ENCODE data around the gene FBN1.
A peak's percentile ranks its signal among the peaks of the same experiment; 100 is the strongest.

Gene FBN1

GRCh38 chr15:48427479-48427878 lies 218.0 kb downstream of the FBN1 start:
- DNase-seq (ENCODE audit: low read depth, low spot score), result peak; percentile 42

DNA sequence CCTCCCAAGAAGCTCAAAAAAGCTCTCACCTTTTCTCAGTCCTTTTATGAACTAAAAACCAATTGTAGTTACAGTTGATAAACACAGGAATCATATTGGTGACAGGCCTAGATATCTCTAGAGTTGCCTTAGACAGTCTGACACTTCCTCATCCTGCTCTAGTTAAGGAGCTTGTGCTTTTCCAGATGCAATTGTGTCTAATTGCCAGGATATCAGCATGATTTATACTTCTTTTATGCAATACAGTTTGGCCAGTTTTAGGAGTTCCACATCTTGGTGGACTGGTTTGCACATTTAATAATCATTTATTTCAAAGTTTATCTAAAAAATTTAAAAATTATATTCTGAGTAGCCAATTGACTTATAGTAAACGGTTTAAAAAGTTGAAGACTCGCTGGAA lies 218.6 kb downstream of the FBN1 start:
- no peak for DNase-seq (ENCODE audit: low read depth, low spot score)

DNA sequence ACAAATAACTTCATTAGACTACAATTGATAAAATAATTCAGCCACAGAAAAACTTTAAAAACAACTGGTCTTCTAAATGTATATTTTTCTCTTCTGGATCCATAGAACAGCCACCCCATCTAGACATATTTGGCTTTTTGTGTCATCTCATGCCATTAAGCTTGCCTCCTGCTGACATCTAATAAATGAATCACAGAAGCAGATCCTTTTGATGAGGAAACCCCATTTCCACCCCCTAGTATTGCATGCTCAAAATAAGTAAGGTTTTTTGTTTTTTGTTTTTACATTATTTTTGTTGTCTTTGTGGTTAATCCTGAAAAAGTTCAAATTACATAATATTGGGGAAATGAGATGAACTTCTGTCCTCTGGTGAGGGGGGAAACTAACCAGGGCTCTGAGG lies 219.5 kb downstream of the FBN1 start:
- no peak for DNase-seq (ENCODE audit: low read depth, low spot score)

- no peak for DNase-seq (ENCODE audit: low read depth, low spot score)
Measured at GRCh38 chr15:48425051-48425450, 220.5 kb downstream of the FBN1 start.

DNA sequence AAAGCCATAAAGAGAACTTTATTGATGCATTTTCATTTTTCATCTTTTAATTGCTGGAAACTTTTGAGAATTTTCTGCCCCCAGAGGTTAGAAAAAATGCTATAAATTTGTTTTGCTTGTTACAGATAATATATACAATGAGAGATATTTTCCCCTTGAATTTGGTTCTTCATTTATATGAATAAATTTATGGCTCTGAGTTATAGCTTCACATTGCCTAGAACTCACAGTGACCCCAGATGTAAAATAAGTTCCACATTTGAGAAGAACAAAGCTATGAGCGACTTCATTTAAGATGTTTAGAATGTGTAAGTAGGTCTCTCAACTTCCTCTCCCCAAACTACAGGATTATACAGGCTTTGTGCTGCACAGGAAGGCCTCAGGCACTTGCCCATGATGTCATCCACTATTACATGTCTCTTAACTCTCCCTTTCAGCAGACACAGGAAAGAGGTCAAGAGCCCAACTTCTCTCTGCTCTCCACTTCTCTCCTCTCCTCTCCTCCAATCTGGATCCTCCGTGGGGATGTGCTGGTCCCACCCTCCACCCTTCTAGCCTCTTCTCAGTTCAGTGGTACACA lies 221.5 kb downstream of the FBN1 start:
- no peak for DNase-seq (ENCODE audit: low read depth, low spot score)

DNA sequence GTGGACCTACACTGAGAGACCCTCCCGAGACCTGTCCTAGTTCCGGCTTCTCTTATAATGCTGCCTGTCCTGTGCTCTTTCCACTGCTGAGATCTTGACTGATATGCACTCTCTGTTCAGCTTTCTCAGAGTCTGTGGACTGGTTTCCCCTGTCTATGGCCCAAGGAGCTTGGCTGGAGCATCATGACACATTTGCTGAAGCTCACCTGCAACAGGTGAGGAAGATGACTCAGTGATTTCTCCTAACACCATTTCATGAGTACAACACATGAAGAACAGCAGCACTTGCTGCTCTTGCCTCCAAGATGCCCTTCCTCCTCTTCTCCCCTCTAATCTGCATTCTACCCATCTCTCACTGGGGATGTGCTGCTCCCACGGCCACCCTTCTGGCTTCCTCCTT lies 222.2 kb downstream of the FBN1 start:
- DNase-seq (ENCODE audit: low read depth, low spot score), result no peak

GRCh38 chr15:48422401-48422800 lies 223.1 kb downstream of the FBN1 start:
- DNase-seq (ENCODE audit: low read depth, low spot score), result no peak

- no peak for DNase-seq (ENCODE audit: low read depth, low spot score)
Measured at GRCh38 chr15:48421362-48421761, 224.1 kb downstream of the FBN1 start.

- DNase-seq (ENCODE audit: low read depth, low spot score), result no peak
Measured at GRCh38 chr15:48419896-48420295, 225.6 kb downstream of the FBN1 start.

DNA sequence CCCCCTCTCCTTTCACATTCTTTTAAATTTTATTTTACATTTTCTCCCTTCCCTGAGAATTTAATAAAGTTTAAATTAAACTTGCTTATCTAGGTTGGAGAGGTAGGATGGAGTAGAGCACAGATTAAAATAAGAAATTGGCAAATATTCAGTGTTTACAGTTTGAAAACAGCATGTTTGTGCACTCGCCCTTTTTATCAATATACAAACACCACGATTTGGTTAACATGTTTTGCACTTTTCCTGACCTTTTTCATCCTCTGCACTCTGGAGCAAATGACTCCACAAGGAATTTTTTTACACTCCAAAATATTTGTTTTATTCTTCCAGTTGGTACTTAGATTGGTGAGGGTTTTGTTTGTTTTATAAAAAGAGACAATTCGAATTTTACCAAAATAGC lies 227.2 kb downstream of the FBN1 start:
- DNase-seq (ENCODE audit: low read depth, low spot score), result no peak

DNA sequence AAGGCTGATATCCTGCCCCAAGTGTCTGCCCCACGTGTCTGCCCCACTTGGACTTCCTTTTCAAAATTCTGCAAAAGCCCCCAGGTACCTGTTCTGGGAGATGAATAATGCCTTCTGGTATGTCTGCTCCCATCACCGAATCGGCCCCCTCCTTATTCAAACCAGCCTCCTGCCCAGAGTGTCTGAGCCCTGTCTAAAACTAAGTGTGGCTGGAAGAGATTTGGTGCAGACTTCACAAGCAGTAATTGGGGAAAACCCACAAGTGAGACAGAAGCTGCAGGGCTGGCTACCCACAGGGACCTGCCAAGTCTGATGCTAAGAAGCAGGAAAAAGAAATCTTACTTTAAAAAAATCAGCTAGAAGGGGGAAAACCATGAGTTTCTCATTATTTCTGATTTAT lies 229.2 kb downstream of the FBN1 start:
- DNase-seq (ENCODE audit: low read depth, low spot score), result peak; percentile 47

DNA sequence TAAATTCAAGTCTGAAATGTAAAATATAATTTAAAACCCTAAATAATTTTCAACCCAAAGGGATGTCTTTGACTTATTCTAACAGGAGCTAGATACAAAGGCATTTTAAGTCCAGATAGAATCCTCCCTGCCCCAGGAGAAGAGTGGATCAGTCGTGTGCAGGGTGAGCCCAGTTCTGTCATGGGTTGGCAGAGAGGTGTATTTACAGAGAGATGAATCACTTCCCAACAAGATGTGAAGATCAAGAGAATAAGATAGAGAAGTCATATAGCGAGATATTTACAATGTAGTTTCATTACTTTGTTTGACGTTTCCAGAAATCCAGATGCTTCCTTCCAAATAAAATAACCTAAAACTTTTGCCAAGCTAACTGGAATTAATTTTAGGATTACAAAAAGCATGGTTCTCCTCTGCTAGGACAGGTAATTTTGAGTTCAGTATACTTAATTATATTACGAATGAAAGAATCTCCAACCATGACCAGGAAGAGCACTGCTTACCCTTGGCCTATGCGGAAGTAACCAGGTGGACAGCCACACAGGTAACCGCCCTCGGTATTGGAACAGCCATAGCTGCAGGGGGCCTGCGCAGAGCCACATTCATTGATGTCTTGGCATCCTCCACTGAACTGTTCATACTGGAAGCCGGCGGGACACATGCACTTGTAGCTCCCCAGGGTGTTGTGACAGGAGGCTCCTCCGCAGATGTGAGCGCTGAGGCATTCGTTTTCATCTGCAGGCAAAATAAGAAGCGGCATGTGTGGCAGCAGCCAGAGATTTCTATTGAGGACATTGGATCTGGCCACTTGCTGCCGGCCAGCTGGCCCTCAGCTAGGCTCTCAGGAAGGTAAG lies 230.2 kb downstream of the FBN1 start:
- DNase-seq (ENCODE audit: low read depth, low spot score), result no peak

DNA sequence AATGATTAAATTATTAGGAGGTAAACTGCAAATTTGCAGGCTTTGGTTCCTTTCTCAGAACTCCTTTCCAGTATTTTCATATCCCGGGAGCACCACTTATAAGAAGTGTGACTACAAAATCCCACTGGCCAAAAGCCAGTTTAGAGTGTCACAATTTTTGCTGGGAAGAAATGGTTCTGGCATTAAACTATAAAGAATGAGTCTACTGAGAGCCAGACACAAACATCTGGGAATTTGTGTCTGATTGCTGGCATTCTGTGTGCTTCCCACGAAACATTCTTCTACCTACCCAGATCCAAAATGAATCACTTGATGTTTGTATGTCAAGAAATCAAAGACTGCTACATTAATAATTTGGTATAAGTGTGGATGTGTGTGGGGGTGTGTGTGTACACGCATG lies 231.5 kb downstream of the FBN1 start:
- peak; percentile 68 for DNase-seq (ENCODE audit: low read depth, low spot score)

DNA sequence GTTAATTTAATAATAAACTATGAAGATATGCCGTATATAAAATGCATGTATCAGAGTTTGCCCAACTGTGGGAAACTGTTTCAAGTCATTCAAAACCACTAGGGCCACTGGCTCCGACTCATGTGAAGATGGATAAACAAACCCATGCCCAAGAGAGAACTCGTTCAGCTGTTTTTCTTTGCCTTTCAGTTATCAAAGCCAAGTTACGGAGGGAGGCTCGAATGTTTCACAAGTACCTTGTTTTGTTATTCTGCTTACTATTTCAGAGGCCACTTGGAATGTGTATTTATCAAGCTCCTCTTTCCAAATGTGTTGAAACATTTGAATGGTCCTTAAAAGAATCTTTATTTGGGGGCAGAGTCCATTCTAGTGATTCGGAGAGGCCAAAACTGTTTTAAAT lies 232.2 kb downstream of the FBN1 start:
- peak; percentile 46 for DNase-seq (ENCODE audit: low read depth, low spot score)

DNA sequence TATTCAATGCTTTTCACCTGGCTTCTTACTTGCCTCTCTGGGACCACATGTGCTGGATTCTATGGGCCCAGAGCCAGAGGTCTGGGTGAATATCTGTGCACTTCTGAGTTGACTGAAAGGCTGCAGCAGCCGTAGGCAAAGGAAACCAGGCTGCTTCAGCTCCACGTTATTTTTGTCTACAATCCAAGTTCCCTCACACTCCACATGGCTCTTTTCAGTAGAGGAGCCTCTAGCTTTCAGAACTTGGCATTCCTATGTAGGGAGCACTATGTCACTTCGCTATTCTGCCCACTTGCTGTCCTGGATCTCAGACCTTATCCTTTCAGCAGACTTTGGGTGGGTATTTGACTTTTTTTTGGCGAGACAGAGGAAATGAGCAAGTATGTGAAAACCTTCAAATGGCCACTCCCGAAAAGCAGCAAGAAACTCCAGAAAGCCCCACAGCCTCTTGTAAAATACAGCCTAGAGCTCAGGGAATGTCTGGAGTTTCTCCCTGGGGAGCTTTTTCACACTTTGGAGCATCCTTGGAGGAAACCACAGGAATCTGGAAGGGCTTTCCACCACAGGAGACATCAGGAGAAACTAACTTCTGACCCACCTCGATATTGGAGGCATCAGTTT lies 233.4 kb downstream of the FBN1 start:
- peak; percentile 42 for DNase-seq (ENCODE audit: low read depth, low spot score)

DNA sequence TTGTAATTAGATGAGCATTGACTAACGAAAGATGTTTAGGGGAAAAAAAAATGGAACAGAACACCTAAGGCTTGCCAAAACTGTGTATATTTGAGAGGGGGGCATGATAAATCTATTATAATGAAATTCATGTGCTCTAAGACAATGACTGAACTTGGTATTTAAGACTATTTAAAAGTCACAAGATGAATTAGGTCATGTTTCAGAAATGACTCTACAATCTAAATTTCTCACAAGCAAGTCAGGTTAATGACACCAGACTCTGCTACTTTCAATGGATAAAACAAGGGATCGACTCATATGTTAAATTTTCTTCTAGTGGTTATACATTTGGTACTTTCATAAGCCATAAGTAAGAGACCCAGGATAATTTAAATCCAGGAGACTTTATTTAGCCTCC lies 235.9 kb downstream of the FBN1 start:
- no peak for DNase-seq (ENCODE audit: low read depth, low spot score)

- DNase-seq (ENCODE audit: low read depth, low spot score), result no peak
Measured at GRCh38 chr15:48408327-48408726, 237.2 kb downstream of the FBN1 start.

GRCh38 chr15:48407646-48408045 lies 237.9 kb downstream of the FBN1 start:
- DNase-seq (ENCODE audit: low read depth, low spot score), result no peak

DNA sequence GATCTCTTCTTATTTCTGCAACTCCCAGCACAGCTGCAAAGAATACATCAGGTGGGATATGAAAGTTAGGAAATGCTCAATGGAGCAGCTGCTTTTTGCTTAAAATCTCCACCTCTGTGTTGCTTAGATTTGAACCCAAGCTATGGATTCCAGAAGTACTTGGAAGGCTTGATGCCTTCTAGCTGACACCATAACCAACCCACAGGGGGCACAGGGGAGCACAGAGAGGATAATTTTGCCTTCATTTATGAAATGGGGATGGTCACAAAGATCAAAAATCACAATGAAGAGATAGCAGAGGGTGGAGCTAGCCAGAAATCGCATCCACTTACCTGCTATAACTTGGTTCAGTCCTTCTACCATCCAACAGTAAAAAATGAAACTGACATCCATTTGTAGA lies 238.6 kb downstream of the FBN1 start:
- no peak for DNase-seq (ENCODE audit: low read depth, low spot score)

GRCh38 chr15:48406266-48406891 lies 239.1 kb downstream of the FBN1 start:
- DNase-seq (ENCODE audit: low read depth, low spot score), result no peak

- no peak for DNase-seq (ENCODE audit: low read depth, low spot score)
Measured at GRCh38 chr15:48402427-48403177, 242.9 kb downstream of the FBN1 start.

DNA sequence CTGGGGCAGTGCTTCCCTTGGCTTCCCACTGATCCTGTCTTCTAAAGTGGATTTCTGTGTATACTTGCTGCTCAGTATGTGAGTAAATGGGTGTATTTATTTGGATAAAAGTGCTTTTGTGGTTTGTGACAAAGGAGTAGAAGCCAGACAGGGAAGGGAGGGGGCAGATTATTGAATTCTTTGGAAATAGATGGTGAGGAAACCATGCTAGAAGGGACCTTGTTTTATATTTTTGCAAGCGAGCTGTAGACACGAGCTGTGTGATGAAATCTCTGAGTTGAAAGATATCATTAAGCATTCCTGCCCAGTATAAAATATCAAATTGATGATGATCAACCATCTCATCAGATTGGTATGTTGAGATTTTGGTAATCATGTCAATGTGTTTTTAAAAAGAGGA lies 245.4 kb downstream of the FBN1 start:
- no peak for DNase-seq (ENCODE audit: low read depth, low spot score)
